HCT116 (cell line): ENCODE data around the gene FAM184A. TPM values are rescaled to one million over a fixed set of nuclear protein-coding genes. Genes with fewer than 3 reads are reported as not detected.

Source experiments
- ATAC-seq: fragments of 200-7000 bp; cut with Tn5 transposase; 2 replicates; pipeline ENCODE4 v1.9.1; 2020; ENCODE audit warnings: mild to moderate bottlenecking, moderate library complexity
- BruUV-seq: library from RNA; stranded (reverse); fragments of 400-500 nt; replicated peaks from 2 replicates; lab custom pipeline; 2021; lab: Mats Ljungman, UMichigan
- CTCF ChIA-PET: fragments of 300-600 bp; sonication (Branson Sonifier 250); formaldehyde crosslinking; loops from one replicate; lab custom pipeline; 2021; ENCODE audit warnings: antibody characterized with exemption; lab: Charles Lee
- POLR2A ChIA-PET: fragments of 300-600, 350-600 bp; sonication (Branson Sonifier 250); formaldehyde crosslinking; loops from one replicate; lab custom pipeline; 2021; ENCODE audit warnings: antibody characterized with exemption; lab: Charles Lee
- RAD21 ChIA-PET, 2 experiments: fragments of 300-600 bp; sonication (Branson Sonifier 250); formaldehyde crosslinking; loops; one replicate each; lab custom pipeline; 2023; ENCODE audit warnings: low total read pairs in 2 of 2; ENCODE audit not compliant: uncharacterized antibody in 2 of 2, unreplicated experiment in 2 of 2, low non-redundant PET in 1 of 2; lab: Charles Lee
- DNase-seq: peaks from one replicate; pipeline ENCODE4 v3.0.0-alpha.2; 2010; ENCODE audit warnings: low read depth, low spot score
- H2AFZ ChIP-seq: fragments of 200-600 bp; shearing (Covaris generic), sonication (generic); 2 replicates; pipeline ENCODE4 v1.6.1; 2017; ENCODE audit warnings: low read depth, mixed run types, mixed read lengths, antibody characterized with exemption, low read length; ENCODE audit not compliant: poor library complexity, severe bottlenecking
- H3K27ac ChIP-seq: 2 replicates; pipeline ENCODE4 v1.5.1; 2012; ENCODE audit warnings: low read depth, low read length
- H3K27me3 ChIP-seq: fragments of 200-600 bp; sonication (generic); 2 replicates; pipeline ENCODE4 v1.6.1; 2016; ENCODE audit warnings: mixed run types, low read length, mixed read lengths; ENCODE audit not compliant: insufficient read depth
- H3K36me3 ChIP-seq, 2 experiments: fragments of 200-500 bp in 1 of 2; fragments of 200-600 bp in 1 of 2; sonication (Bioruptor generic) in 1 of 2; sonication (generic) in 1 of 2; 2 replicates each; pipeline versions ENCODE4 v1.5.1 to v1.6.1; 2014 to 2016; ENCODE audit warnings: low read length in 2 of 2, inconsistent platforms in 1 of 2, mixed read lengths in 1 of 2, mixed run types in 1 of 2; ENCODE audit not compliant: insufficient read depth in 2 of 2, control insufficient read depth in 1 of 2
- H3K4me1 ChIP-seq, 2 experiments: fragments of 200-600 bp in 1 of 2; sonication (generic) in 1 of 2; 2 replicates each; pipeline versions ENCODE4 v1.5.1 to v1.6.1; 2012 to 2017; ENCODE audit warnings: low read length in 2 of 2, inconsistent platforms in 1 of 2, mild to moderate bottlenecking in 1 of 2, mixed read lengths in 1 of 2, mixed run types in 1 of 2, moderate library complexity in 1 of 2; ENCODE audit not compliant: insufficient read depth in 2 of 2, control insufficient read depth in 1 of 2
- H3K4me2 ChIP-seq: fragments of 200-600 bp; sonication (generic); 2 replicates; pipeline ENCODE4 v1.6.1; 2017; ENCODE audit warnings: mixed run types, low read length, mixed read lengths
- H3K4me3 ChIP-seq, 2 experiments: fragments of 200-600 bp in 1 of 2; sonication (generic) in 1 of 2; replicated peaks in 1 of 2; 2 replicates each; pipeline ENCODE4 v1.5.1; 2011 to 2016; ENCODE audit warnings: low read length in 2 of 2, control low read depth in 1 of 2, low read depth in 1 of 2, mild to moderate bottlenecking in 1 of 2, mixed read lengths in 1 of 2, mixed run types in 1 of 2
- H3K79me2 ChIP-seq: fragments of 200-600 bp; sonication (generic); 2 replicates; pipeline ENCODE4 v1.6.1; 2017; ENCODE audit warnings: mild to moderate bottlenecking, mixed run types, low read length, moderate library complexity, mixed read lengths; ENCODE audit not compliant: insufficient read depth
- H3K9ac ChIP-seq: fragments of 200-600 bp; sonication (generic); 2 replicates; pipeline ENCODE4 v1.6.1; 2016; ENCODE audit warnings: low read length, mixed read lengths
- H3K9me2 ChIP-seq: fragments of 200-600 bp; sonication (generic), shearing (Covaris generic); 2 replicates; pipeline ENCODE4 v1.6.1; 2017; ENCODE audit warnings: mixed run types, mild to moderate bottlenecking, moderate library complexity; ENCODE audit not compliant: insufficient read depth
- H3K9me3 ChIP-seq, 2 experiments: fragments of 200-500 bp in 1 of 2; fragments of 200-600 bp in 1 of 2; sonication (Bioruptor generic) in 1 of 2; sonication (generic) in 1 of 2; 2 replicates each; pipeline ENCODE4 v1.6.1; 2014 to 2017; ENCODE audit warnings: low read length in 2 of 2, mixed read lengths in 2 of 2, inconsistent platforms in 1 of 2, low read depth in 1 of 2, mild to moderate bottlenecking in 1 of 2, mixed run types in 1 of 2, moderate library complexity in 1 of 2; ENCODE audit not compliant: control insufficient read depth in 1 of 2, insufficient read depth in 1 of 2
- H4K20me1 ChIP-seq: fragments of 200-600 bp; sonication (generic), shearing (Covaris generic); 2 replicates; pipeline ENCODE4 v1.6.1; 2017; ENCODE audit warnings: mixed run types, mild to moderate bottlenecking, moderate library complexity; ENCODE audit not compliant: insufficient read depth
- CBX3 ChIP-seq: IDR thresholded peaks from 2 replicates; pipeline ENCODE4 v1.6.1; 2012; ENCODE audit warnings: low read depth
- CEBPB ChIP-seq: IDR thresholded peaks from 2 replicates; pipeline ENCODE4 v1.6.1; 2012; ENCODE audit warnings: low read depth
- ELF1 ChIP-seq: IDR thresholded peaks from 2 replicates; pipeline ENCODE4 v1.6.1; 2012; ENCODE audit warnings: low read depth, borderline replicate concordance
- EZH2phosphoT487 ChIP-seq: fragments of 200-600 bp; IDR thresholded peaks from 2 replicates; pipeline ENCODE4 v1.6.1; 2018; ENCODE audit warnings: antibody characterized with exemption, borderline replicate concordance
- JUND ChIP-seq: IDR thresholded peaks from 2 replicates; pipeline ENCODE4 v1.6.1; 2012
- POLR2AphosphoS5 ChIP-seq: IDR thresholded peaks from 2 replicates; pipeline ENCODE4 v1.6.1; 2011; ENCODE audit warnings: mild to moderate bottlenecking, low read depth, low read length, moderate library complexity
- RAD21 ChIP-seq: IDR thresholded peaks from 2 replicates; pipeline ENCODE4 v1.6.1; 2012; ENCODE audit warnings: low read depth, mild to moderate bottlenecking
- SIN3A ChIP-seq: IDR thresholded peaks from 2 replicates; pipeline ENCODE4 v1.6.1; 2012; ENCODE audit warnings: low read depth
- YY1 ChIP-seq: IDR thresholded peaks from 2 replicates; pipeline ENCODE4 v1.6.1; 2011; ENCODE audit warnings: low read length, low read depth, moderate library complexity, mild to moderate bottlenecking; ENCODE audit not compliant: insufficient replicate concordance; ENCODE audit errors: extremely low read depth
- ZFX ChIP-seq: fragments of 450-650 bp; IDR thresholded peaks from 2 replicates; pipeline ENCODE4 v1.6.1; 2017
- intact Hi-C: fragments of 100-400 bp; cut with micrococcal nuclease; formaldehyde crosslinking; loops from 2 replicates; pipeline ENCODE4 v1.10.0; 2022
- total RNA-seq: library from RNA; stranded (reverse); gene quantifications from one replicate; pipeline ENCODE4 v1.2.1, GENCODE V29; 2021; ENCODE audit not compliant: unreplicated experiment
- TF ChIP-seq, protein P1 (sequence below): IDR thresholded peaks from 2 replicates; pipeline ENCODE4 v1.6.1; 2012
- TF ChIP-seq, protein P2 (sequence below), 3 experiments: fragments of 200-600 bp in 1 of 3; sonication (generic) in 1 of 3; IDR thresholded peaks in 2 of 3; conservative IDR thresholded peaks in 1 of 3; 2 replicates each; pipeline ENCODE4 v1.5.1; 2012 to 2017; ENCODE audit warnings: low read depth in 2 of 3, low read length in 2 of 3, antibody characterized with exemption in 1 of 3, borderline replicate concordance in 1 of 3, control low read depth in 1 of 3, mild to moderate bottlenecking in 1 of 3, mixed read lengths in 1 of 3, mixed run types in 1 of 3, moderate library complexity in 1 of 3; ENCODE audit not compliant: insufficient read depth in 1 of 3
- TF ChIP-seq, protein P3 (sequence below): IDR thresholded peaks from 2 replicates; pipeline ENCODE4 v1.6.1; 2012

The FAM184A gene
- total RNA-seq, 1 experiment from 2014 or later = 2.4 TPM

DNA sequence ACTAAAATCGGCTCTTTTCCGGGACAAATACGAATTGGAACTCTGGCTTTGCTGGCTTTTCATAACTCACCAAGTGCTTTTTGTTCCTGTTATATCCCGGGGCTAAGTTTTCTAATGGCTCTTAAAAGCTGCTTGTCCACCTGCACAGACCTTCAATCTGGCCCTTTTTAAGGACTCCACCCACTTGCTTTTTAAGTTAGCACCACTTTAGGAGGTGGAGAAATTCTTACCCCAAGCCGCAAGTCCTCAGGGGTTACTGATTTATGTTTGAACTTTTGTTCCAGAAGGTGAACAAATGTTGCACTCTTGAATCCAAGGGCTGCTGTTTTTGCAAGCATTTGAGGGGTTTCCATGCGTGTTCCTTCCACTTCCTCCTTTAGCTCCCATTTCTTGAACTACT is 37.8 kb downstream of the FAM184A start:
- POLR2A ChIA-PET = no interaction called here
- no peaks in the 10 kb centered on the region for H3K9me3 ChIP-seq
- BruUV-seq = no TSS peak
- no peak overlapping the region for H3K27ac ChIP-seq
- no peaks in the 10 kb centered on the region for H4K20me1 ChIP-seq
- no peak overlapping the region for H2AFZ ChIP-seq
- no peaks in the 10 kb centered on the region for H3K36me3 ChIP-seq
- intact Hi-C loops = no loop called here
- H3K4me3 ChIP-seq = no peak overlapping the region
- no peaks in the 10 kb centered on the region for H3K79me2 ChIP-seq
- ATAC-seq (no peak), DNase-seq (no peak)
- no peaks in the 10 kb centered on the region for H3K9me2 ChIP-seq
- H3K9ac ChIP-seq = no peak overlapping the region
- RAD21 ChIA-PET = no interaction called here
- no peaks in the 10 kb centered on the region for H3K27me3 ChIP-seq
- H3K4me2 ChIP-seq = no peak overlapping the region
- CTCF ChIA-PET = no interaction called here
- TF ChIP-seq YY1 (no peak), RAD21 (no peak), ZFX (no peak), POLR2AphosphoS5 (no peak), ELF1 (no peak), SIN3A (no peak), CEBPB (no peak), EZH2phosphoT487 (no peak), CBX3 (no peak), JUND (no peak)
- TF ChIP-seq, protein P1, sequence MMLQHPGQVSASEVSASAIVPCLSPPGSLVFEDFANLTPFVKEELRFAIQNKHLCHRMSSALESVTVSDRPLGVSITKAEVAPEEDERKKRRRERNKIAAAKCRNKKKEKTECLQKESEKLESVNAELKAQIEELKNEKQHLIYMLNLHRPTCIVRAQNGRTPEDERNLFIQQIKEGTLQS = no peak
- TF ChIP-seq, protein P2, sequence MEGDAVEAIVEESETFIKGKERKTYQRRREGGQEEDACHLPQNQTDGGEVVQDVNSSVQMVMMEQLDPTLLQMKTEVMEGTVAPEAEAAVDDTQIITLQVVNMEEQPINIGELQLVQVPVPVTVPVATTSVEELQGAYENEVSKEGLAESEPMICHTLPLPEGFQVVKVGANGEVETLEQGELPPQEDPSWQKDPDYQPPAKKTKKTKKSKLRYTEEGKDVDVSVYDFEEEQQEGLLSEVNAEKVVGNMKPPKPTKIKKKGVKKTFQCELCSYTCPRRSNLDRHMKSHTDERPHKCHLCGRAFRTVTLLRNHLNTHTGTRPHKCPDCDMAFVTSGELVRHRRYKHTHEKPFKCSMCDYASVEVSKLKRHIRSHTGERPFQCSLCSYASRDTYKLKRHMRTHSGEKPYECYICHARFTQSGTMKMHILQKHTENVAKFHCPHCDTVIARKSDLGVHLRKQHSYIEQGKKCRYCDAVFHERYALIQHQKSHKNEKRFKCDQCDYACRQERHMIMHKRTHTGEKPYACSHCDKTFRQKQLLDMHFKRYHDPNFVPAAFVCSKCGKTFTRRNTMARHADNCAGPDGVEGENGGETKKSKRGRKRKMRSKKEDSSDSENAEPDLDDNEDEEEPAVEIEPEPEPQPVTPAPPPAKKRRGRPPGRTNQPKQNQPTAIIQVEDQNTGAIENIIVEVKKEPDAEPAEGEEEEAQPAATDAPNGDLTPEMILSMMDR (IDR thresholded peaks at IDR 0.05 in 2 of 3, conservative IDR thresholded peaks at IDR 0.05 in 1 of 3; ENCODE audit: borderline replicate concordance in 1 of 3, insufficient read depth in 1 of 3, low read depth in 2 of 3, low read length in 2 of 3) = no peak
- TF ChIP-seq, protein P3, sequence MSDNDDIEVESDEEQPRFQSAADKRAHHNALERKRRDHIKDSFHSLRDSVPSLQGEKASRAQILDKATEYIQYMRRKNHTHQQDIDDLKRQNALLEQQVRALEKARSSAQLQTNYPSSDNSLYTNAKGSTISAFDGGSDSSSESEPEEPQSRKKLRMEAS = no peak
- TF ChIP-seq, all 23 proteins: peak for 0
- H3K4me1 ChIP-seq = no peaks in the 10 kb centered on the region
